Motor neuron (in vitro differentiated cells): ENCODE data around the gene DHRS2. TPM values are rescaled to one million over a fixed set of nuclear protein-coding genes. Genes with fewer than 3 reads are reported as not detected.

Source experiments
- ATAC-seq, 8 experiments: fragments of 200-7000 bp; cut with Tn5 transposase; replicated peaks in 6 of 8; 2 replicates each; pipeline ENCODE4 v1.8.0; 2021; ENCODE audit warnings: mild to moderate bottlenecking in 8 of 8, moderate library complexity in 8 of 8
- H3K27ac ChIP-seq, 2 donors: fragments of 250-450 bp; sonication (Bioruptor Pico); 2 replicates each; pipeline ENCODE4 v1.9.0; 2021; ENCODE audit warnings: antibody characterized with exemption in 2 of 2, mild to moderate bottlenecking in 2 of 2, moderate library complexity in 1 of 2
- H3K4me1 ChIP-seq, 2 donors: fragments of 250-450 bp; sonication (Bioruptor Pico); replicated peaks in 1 of 2; 2 replicates each; pipeline ENCODE4 v1.6.1; 2021; ENCODE audit warnings: antibody characterized with exemption in 2 of 2, mild to moderate bottlenecking in 2 of 2, moderate library complexity in 1 of 2
- H3K4me3 ChIP-seq, 5 donors: fragments of 250-450 bp; sonication (Bioruptor Pico); 2 replicates each; pipeline ENCODE4 v1.9.0; 2021; ENCODE audit warnings: antibody characterized with exemption in 5 of 5, mild to moderate bottlenecking in 5 of 5, moderate library complexity in 4 of 5
- WGBS, 10 experiments: fragments of 450-650 bp; shearing (Covaris generic); methylation state at CpG; one replicate each; pipeline ENCODE4 v1.0.0; 2022; 5-methylcytosine and 5-hydroxymethylcytosine counted together
- in situ Hi-C, 9 experiments: fragments of 400-800 bp; cut with MboI; loops; one replicate each; pipeline ENCODE4 v1.15.0; 2021; ENCODE audit warnings: low sequenced_read_pairs in 9 of 9, low pct_unique_long_range_greater_than_20kb in 2 of 9; ENCODE audit not compliant: unreplicated experiment in 9 of 9
- total RNA-seq, 8 experiments: library from RNA; unstranded; fragments of 300-600 nt; gene quantifications; 2 replicates each; pipeline versions ENCODE4 v1.2.3 to v1.2.4, GENCODE V29; 2022

DHRS2 gene
- total RNA-seq, 8 experiments from 2014 or later = 0.27 to 43.1 (median 1.1) TPM

DNA sequence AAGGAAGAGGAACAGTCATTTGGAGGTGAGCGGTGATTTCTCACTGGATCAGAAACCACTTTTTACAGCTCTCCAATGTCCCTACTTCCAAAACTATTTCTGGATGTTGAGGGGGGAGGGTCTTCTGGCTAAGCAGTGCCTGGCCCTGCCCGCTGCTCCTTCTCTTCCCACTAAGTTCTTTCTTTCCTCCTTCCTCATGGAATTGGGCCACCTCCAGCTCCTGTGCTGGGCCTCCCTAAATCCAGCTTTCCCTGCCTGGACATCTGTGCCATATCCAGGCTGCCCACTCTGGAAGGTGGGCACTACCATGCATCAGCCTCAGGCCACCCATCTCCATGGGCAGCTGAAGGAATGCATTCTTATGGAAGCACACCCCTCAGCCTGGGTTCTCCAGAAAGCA, 11.5 kb downstream of the DHRS2 start:
- H3K4me1 ChIP-seq = no peaks in the 10 kb centered on the region
- no peak overlapping the region for H3K27ac ChIP-seq
- WGBS, 10 experiments = 40 to 100% (median 73%) methylated on average over 1 to 2 of the region's 2 CpGs; no CpG with 5 or more reads in 5 of the 10 experiments
- in situ Hi-C loops = loop anchor here in 5 of 9 experiments (25.0 kb wide), 1 partner anchor 290 kb away; no protein-coding TSS in a partner anchor
- H3K4me3 ChIP-seq = no peak overlapping the region
- ATAC-seq = no peak

DNA sequence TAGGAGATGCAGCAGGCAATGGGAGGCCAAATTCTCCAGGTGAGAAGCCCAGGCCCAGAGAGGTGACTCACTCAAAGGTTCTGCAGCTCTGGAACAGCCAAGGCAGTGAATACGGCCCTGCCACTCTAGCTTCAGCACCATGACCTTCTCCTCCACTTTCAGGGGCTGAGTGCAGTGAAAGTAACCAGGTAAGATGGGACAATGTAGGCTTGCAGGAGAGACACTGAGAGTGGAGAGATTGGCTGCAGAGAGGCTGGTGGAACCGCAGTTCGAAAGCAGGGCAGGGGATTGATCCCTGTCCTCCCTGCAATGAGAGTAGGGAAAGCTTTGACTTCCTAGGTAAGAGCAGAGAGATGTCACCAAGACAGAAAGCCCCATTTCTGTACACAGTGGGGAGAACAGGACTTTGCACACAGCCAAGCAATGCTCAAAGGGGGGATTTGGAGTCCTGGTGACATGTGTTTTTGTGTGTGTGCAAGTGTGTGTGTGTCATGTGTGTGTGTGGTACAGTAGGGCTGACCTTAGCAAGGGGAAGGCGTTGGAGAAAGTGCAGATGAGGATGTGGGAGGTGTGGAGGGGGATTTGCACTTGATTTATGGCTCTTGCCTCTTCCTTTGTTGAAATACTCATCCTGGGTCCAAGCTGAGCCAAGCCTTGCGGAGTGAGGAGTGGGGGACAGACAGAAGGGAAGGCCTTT, 12.7 kb downstream of the DHRS2 start:
- Histone ChIP-seq H3K4me1 (no peaks in the 10 kb centered on the region), H3K27ac (no peak overlapping the region), H3K4me3 (no peak overlapping the region)
- 45 to 83% (median 73%) methylated on average over 1 to 3 of the region's 5 CpGs; no CpG with 5 or more reads in 3 of the 10 experiments for WGBS, 10 experiments
- no peak for ATAC-seq
- in situ Hi-C loops = loop anchor here in 5 of 9 experiments (25.0 kb wide), 1 partner anchor 288 kb away; no protein-coding TSS in a partner anchor

DNA sequence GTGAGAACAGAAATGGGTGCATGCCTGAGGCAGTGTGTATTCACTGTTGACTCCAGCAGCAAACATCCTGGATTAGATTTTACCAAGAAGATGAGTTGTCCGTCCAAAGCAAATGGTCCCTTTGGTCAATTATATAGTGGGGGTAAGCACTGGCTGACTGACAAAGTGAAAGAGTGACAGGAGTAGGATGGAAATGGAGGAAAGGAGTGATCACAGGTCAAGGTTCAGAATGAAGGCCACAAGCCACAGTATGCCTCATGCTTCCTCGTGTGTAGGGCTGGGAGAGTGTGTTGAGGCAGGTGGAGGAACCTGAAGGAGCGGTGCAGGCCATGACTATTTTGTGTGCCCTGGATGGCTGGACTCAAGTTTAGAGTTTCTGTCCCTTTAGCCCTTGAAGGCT, 14.3 kb downstream of the DHRS2 start:
- Histone ChIP-seq H3K4me1 (no peaks in the 10 kb centered on the region), H3K27ac (no peak overlapping the region), H3K4me3 (no peak overlapping the region)
- ATAC-seq = no peak
- WGBS, 10 experiments = 20 to 83% (median 60%) methylated on average over 1 to 3 of the region's 3 CpGs; no CpG with 5 or more reads in 1 of the 10 experiments
- in situ Hi-C loops = no loop called here

DNA sequence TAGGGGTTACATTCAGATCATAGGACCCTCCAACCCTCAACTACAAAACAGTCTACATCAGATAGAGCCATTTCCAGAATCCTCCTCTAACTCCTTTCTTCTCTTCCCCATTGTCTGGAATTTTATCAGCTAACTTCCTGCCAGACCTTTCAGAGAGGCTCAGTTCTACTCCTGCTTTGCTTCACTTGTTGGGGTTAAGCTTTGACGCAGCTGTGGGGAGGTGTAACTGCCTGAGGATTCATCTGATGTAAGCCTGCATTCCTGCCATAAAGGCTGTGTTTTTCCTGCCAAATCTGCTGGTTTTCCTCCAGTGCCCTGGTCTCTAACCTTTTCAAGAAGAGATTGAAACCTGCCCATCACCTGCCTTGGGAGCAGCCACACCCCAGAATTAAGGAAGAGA, 16.9 kb downstream of the DHRS2 start:
- 0 to 100% (median 40%) methylated on average over 1 of the region's 1 CpG; no CpG with 5 or more reads in 5 of the 10 experiments for WGBS, 10 experiments
- ATAC-seq = peak in 2 of 8 experiments; percentile 62 to 63
- in situ Hi-C loops = no loop called here

DNA sequence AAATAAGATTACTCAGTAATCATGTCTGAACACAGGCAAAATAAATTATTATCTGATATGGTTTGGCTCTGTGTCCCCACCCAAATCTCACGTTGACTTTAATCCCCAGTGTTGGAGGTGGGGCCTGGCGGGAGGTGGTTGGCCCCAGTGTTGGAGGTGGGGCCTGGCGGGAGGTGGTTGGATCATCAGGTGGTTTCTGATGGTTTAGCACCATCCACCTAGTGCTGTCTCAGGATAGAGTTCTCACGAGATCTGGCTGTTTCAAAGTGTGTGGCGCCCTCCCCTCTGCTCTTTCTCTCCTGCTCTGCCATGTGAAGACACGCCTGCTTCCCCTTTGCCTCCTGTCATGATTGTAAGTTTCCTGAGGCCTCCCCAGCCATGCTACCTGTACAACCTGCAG, 18.1 kb downstream of the DHRS2 start:
- H3K27ac ChIP-seq = no peak overlapping the region
- no peak overlapping the region for H3K4me3 ChIP-seq
- in situ Hi-C loops = no loop called here
- no peaks in the 10 kb centered on the region for H3K4me1 ChIP-seq
- ATAC-seq = no peak
- 33 to 90% (median 67%) methylated on average over 1 to 5 of the region's 6 CpGs; no CpG with 5 or more reads in 5 of the 10 experiments for WGBS, 10 experiments

More for the DNA sequence above, 16.9 kb downstream of the DHRS2 start:
- H3K4me1 ChIP-seq = no peaks in the 10 kb centered on the region
- no peak overlapping the region for H3K27ac ChIP-seq
- H3K4me3 ChIP-seq = no peak overlapping the region

DNA sequence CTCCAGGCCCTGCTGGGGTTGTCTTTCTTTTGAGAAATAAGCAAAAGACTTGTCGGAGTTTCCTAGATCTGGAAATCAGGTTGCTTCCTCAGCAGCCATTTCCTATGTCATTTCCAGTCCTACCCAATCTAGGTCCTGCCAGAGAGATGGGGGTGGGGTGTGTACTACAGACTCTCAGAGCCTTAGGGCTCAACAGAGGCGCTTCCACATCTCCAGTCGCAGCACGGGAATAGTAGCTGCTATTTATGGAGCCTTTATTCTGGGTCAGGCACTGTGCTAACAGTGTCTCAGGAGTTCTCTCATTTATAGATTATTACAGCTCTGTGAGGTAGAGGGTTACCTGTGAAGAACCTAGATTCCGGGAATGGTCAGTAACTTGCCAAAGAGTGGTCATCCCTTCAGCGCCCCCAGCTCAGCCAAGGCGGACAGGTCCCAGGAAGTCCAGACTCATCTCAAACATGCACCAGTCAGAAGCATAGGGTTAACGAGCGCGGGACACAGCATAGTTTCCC, 21.9 kb downstream of the DHRS2 start:
- Histone ChIP-seq H3K4me1 (peaks cover 0 to 13% of the 10 kb centered on the region in 2 donors), H3K4me3 (no peak overlapping the region), H3K27ac (no peak overlapping the region)
- in situ Hi-C loops = no loop called here
- WGBS, 10 experiments = 35 to 100% (median 80%) methylated on average over 1 to 8 of the region's 10 CpGs; no CpG with 5 or more reads in 2 of the 10 experiments
- ATAC-seq = peak in 3 of 8 experiments; percentile 41 to 90 (median 63)

DNA sequence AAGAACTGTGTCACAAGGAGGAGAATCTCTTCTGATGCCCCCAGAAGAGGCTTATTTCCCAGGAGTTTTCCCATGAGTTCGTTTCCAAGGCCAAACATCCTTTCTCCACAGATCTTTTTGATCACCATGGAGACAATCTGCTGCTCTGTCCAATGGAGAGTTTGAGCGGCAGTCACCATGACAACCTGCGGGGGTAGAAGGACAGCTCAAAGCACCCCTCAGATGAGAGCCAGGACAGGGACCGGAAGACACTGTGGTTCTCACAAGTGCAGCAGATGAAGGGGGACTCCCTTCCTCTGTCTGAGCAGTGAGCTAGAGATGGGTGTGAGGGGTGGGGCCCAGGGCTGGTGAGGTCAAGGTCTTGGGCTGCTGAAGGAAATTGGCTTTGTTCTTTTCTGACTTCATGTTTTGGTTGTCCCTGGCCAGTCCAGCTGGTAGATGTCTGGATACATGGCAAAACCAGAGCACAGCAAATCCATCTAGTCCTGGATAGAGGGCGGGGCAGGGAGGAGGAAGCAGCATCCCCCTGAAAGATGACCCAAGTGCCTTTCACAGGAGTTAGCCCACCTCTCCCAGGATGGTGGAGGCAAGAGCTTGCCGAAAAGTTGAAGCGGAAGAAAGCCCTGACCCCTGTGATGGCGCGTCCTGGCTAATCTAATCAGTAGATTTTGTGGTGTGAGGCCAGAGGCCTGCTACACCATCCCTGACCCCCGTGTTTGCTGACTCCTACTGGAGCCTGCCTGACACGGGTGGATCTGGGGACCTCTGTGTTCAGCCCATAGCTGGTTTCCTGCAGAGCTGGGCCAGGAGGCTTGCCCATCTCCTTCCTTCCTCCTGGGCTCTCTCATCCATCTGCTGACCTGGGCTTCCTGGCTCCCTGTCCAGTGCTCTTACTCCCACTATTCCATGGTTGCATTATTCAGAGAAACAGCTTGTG, 24.4 kb downstream of the DHRS2 start:
- H3K27ac ChIP-seq = no peak overlapping the region
- WGBS, 10 experiments = 0 to 80% (median 45%) methylated on average over 1 to 3 of the region's 11 CpGs; no CpG with 5 or more reads in 2 of the 10 experiments
- in situ Hi-C loops = no loop called here
- no peak overlapping the region for H3K4me3 ChIP-seq
- peaks cover 0 to 21% of the 10 kb centered on the region in 2 donors for H3K4me1 ChIP-seq
- ATAC-seq = peak in 5 of 8 experiments; percentile 18 to 91 (median 63)

DNA sequence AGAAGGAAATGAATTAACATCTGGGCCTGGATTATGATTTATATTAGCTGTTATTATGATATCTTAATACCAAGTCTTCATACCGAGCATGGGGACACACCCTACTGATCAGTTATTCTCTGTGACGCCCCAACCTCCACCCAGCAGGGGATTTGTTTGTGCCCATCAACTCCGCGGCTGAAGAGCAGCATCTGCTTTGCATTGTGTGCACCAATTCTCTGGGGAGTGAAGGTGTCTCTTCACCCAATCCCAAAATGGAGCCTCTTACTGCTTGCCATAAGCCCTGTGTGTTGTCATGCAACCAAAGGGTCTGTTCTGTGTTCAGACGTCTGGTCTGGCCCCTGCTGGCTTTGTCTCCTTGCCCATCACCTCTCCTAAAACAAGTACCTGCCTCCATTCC, 25.4 kb downstream of the DHRS2 start:
- no peak for ATAC-seq
- in situ Hi-C loops = no loop called here
- H3K27ac ChIP-seq = no peak overlapping the region
- H3K4me3 ChIP-seq = no peak overlapping the region
- 0 to 100% (median 50%) methylated on average over 1 to 5 of the region's 5 CpGs; no CpG with 5 or more reads in 4 of the 10 experiments for WGBS, 10 experiments
- H3K4me1 ChIP-seq = peaks cover 0 to 21% of the 10 kb centered on the region in 2 donors

DNA sequence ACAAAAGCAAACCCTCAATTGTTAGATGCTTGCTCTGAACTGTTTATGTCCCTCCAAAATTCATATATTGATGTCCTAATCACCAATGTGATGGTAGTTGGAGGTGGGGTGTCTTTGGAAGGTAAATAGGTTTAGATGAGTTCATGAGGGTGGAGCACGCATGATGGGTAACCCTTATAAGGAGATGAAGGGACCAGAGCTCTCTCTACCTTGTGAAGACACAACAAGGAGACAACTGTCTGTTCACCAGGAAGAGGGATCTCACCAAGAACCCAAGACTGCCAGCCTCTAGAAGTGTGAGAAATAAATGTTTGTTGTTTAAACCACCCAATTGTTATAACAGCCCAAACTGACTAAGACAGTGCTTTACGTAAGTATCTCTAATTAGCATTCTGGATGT, 27.0 kb downstream of the DHRS2 start:
- ATAC-seq = no peak

DNA sequence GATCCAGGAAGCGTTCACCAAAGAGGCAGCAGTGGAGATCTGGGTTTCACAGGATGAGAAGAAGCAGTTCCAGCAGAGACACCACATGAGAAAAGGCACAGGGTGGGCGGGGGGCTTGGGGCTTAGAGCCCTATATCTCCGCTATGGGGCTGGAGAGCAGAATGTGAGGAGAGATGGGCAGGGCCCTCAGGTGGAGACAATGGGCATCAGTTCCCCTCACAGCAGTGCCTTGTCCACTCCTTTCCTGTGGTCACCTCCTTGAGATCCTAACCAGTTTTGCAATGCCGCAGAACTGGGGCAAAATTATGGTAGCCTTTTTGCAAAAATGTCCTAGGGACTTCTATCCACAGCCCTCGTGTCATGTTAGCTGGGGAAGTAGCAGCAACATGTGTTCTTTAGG, 27.5 kb downstream of the DHRS2 start:
- no peak for ATAC-seq
- Histone ChIP-seq H3K27ac (no peak overlapping the region), H3K4me1 (peaks cover 0 to 21% of the 10 kb centered on the region in 2 donors), H3K4me3 (no peak overlapping the region)
- WGBS, 10 experiments = 0 to 92% (median 75%) methylated on average over 1 to 2 of the region's 5 CpGs; no CpG with 5 or more reads in 3 of the 10 experiments
- in situ Hi-C loops = no loop called here

More for the DNA sequence above, 27.0 kb downstream of the DHRS2 start:
- WGBS, 10 experiments = 60 to 100% (median 100%) methylated on average over 1 to 2 of the region's 2 CpGs; no CpG with 5 or more reads in 2 of the 10 experiments
- Histone ChIP-seq H3K4me3 (no peak overlapping the region), H3K27ac (no peak overlapping the region), H3K4me1 (peaks cover 0 to 21% of the 10 kb centered on the region in 2 donors)
- in situ Hi-C loops = no loop called here

DNA sequence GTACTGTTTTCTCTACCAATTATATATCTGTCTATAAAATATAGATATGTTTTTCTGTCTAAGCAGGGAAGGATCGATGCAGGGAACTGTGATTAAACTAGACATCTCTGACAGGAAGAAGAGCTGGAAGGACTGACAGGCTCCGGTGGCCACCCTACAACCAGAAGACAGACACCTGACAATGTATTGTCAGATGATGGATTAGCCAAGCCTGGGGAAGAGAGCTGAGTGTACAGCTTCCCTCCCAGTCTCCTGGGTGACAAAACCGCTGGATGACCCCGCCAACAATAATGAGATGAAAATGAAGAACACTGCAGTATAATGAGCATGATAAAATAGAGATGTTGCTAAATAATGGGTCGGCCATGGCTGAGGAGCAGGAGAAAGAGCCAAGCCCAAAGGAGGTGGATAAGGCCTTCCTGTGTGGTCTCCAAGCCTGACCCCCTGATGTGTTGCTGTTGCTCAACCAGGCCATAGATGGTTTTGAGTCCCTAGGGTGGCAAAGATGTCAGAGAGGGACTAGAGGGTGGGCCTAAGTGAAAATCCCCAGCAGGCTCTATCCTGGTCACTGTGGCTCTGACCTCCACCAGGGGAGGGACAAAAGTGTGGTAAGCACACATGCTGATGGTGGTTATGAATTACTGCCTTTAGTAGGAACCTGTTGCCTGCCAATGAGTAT, 28.2 kb downstream of the DHRS2 start:
- Histone ChIP-seq H3K4me3 (no peak overlapping the region), H3K4me1 (peaks cover 0 to 21% of the 10 kb centered on the region in 2 donors)

DNA sequence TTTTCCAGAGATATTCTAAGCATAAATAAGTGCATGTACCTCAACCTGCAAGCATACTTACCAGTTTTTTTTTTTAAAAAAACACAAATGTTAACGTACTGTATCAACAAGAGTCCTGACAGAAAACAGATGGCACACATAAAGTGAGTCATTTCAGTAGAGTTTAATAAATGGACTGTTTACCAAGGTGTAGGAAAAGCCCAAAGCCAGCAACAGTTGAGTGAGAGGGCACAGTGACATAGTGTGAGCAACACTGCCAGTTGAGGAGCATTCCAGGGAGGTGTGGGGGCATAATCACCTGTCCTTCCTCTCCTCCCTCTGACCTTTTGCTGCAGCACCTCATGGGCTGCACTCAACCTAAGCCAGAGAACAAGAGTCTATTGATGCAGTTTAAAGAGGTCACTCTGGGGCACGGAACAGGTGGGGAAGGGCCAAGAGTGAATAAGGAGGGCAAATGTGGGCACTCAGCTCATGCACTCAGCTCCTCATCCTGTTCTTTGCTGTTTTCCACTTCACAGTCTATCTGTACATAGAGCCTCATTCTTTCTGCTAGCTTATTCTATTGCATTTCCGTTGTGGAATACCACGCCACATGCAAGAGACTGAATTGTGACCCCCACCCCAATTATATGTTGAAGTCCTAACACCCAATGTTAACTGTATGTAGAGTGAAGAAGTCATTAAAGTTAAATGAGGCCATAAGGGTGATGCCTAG, 29.3 kb downstream of the DHRS2 start:
- Histone ChIP-seq H3K4me1 (peaks cover 0 to 13% of the 10 kb centered on the region in 2 donors), H3K27ac (no peak overlapping the region), H3K4me3 (no peak overlapping the region)
- 0 to 90% (median 50%) methylated on average over 1 to 4 of the region's 4 CpGs; no CpG with 5 or more reads in 1 of the 10 experiments for WGBS, 10 experiments
- peak in 3 of 8 experiments; percentile 7 to 24 (median 7) for ATAC-seq
- in situ Hi-C loops = no loop called here

More for the DNA sequence above, 28.2 kb downstream of the DHRS2 start:
- in situ Hi-C loops = no loop called here
- WGBS, 10 experiments = 66 to 87% (median 76%) methylated on average over 1 to 4 of the region's 5 CpGs; no CpG with 5 or more reads in 4 of the 10 experiments
- ATAC-seq = no peak
- H3K27ac ChIP-seq = no peak overlapping the region
